ENCODE results near the gene GON4L.
"Not testable (repeated sequence)": the region's sequence is repeated elsewhere in the genome, so short reads cannot be mapped to it uniquely, and the experiment has no call there.

Gene GON4L

DNA sequence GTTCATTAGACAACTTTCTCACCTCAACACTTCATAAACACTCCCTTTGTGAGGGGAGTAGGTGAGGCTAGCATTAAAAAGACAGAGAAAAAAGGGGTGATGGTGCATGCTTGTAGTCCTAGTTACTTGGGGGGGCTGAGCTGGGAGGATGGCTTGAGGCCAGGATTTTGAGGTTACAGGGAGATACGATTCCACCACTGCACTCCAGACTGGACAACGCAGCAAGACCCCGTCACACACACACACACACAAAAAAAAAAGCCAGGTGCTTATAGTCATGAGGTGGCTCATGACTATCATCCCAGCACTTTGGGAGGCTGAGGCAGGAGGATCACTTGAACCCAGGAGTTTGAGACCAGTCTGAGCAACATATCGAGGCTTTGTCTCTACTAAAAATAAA is 29.6 kb downstream of the GON4L start:
- no peak for DNase-seq (ENCODE audit: low spot score)
- FAIRE-seq: no peak

DNA sequence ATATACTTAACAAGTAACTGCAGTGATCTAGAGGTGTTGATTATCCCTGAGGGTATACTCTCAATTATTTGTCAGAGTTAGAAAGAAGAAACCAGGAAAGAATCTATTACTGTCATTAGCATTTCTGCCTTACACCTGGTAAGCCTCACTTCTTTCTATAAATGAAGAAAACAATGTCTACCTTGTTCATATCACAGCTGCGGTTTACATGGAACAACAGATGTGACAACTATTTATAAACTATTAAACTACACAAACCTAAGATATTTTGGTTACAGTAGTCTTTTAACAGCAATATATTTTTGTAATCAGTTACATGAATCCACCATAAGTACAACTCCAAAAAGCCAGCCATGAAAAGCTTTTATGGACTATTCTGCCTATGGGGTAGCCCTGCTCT is 40.7 kb downstream of the GON4L start:
- FAIRE-seq (no peak), DNase-seq (ENCODE audit: low spot score) (no peak)

DNA sequence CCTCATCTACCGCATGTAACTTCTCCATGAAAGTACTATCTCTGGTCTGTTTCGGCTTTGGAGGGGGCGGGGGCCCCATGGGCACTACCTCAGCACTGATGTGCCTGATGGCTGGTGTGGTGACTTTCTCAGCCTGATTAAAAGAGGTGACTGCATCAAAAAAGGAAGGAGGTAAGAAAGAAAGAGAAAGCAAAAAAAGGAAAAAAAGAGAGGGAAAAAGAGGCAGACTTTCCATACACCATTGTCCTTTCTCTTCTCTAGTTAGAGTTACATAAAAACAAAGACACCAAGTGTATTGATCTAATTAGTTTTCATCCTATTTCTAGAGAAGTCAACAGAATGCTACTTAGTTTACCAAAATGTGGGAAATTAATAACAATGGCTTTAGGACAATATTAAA is 43.3 kb downstream of the GON4L start:
- FAIRE-seq (no peak), DNase-seq (ENCODE audit: low spot score) (no peak)

DNA sequence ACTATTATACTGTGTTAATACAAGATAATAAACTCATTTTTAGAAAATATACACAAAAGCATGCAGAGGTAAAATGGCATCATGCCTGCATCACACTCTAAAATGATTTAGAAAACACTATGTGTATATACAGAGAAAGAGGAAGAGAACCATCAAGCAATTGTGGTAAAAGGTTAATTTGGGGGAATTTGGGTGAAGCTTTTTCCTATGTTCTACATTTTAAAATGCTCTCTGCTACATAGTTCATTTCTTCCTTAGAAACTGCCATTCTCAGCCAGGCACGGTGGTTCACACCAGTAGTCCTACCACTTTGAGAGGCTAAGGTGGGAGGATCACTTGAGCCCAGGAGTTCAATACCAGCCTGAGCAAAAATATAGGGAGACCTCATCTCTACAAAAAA is 44.1 kb downstream of the GON4L start:
- DNase-seq (ENCODE audit: low spot score) (no peak), FAIRE-seq (no peak)

DNA sequence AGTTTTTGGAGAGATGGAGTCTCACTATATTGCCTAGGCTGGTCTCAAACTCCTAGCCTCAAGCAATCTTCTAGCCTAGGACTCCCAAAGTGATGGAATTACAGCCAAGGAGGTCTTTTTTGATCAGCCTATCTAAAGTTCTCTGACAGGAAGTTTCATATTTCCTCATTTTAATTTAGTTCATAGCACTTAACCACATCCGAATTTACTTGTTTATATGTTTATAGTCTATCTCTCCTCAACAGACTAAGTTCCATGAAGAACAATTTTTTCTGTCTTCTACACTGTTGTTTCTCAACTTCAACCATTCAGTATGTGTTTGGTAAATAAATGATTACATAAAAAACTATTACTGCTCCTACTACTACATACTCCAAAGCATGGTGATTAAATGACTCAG is 47.9 kb downstream of the GON4L start:
- DNase-seq (ENCODE audit: low spot score) (no peak), FAIRE-seq (no peak)

DNA sequence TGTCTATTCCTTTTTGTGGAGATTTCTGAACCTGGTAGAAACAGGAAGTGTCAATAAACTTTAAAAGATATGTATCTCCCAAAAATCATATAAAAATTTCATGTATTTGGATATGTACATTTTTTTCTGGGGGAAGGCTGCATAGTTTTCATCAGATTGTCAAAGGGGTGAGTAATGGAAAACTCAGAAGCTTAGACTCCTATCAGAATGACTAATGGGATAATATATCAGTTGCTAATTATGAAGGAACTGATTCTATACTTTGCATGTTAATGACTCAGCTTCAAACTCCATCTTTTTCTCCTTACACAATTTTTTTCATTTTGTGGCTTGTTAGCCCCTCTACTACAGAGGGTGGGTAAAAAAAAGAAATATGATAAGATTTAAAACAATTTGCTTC is 55.9 kb downstream of the GON4L start:
- DNase-seq (ENCODE audit: low spot score) (no peak), FAIRE-seq (no peak)

DNA sequence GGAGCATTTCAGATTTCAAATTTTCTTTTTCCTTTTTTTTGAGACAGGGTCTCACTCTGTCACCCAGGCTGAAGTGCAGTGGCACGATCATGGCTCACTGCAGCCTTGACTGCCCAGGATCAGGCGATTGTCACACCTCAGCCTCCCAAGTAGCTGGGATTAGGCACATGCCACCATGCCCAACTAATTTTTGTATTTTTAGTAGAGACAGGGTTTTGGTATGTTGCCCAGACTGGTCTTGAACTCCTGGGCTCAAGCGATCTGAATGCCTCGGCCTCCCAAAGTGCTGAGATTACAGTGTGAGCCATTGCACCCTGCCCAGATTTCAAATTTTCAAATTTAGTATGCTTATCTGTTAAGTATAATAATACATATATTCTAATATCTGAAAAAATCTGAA is 61.4 kb downstream of the GON4L start:
- not testable (repeated sequence) for DNase-seq (ENCODE audit: low spot score); FAIRE-seq

DNA sequence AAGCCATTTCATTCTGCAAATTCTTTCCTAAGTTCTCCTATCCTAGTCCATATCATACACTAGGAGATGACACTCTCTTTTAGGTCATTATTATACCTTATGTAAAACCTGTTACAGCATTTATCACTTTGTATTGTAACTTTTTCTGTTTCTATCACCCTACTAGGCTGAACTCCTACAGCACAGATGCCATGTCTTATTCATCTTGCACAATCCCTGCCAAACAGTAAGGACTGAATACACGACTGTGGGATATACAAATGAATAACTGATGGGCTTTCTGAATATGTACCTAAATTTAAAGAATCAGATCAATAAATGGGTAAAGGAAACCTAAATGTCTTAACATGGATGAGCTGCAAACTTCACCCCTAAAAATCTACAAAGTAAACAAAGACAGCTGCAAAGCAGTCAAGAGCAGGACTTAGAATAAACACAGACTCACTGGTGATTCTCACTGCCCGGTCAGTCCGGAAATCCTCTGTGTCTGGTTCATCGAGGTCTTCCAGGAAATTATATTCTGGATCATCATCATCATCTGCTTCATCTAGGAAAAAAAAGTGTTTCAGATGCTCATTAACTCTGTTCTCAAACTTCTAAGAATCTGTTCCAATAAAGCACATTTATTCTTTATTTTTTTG is 62.3 kb downstream of the GON4L start:
- no peak for FAIRE-seq

DNA sequence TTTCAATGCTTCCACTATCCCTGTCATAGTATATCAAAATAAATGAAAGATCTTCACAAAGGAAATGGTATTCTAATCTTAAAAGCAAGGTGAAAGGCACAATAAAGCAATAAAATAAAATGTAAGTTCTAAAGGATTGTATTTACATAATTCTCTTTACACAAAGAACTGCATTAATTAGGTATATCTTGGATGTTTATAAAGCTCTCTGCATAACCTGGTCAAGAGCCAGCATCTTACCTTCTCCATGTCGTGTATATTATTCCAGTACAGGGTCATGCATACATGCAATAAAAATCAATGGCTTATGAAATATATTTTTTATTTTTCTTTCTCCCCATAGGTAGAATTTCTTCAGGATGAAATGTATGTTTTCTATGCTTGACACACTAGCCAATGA is 63.8 kb downstream of the GON4L start:
- no peak for DNase-seq (ENCODE audit: low spot score)
- FAIRE-seq: no peak

More for the DNA sequence above, 62.3 kb downstream of the GON4L start:
- no peak for DNase-seq (ENCODE audit: low spot score)

DNA sequence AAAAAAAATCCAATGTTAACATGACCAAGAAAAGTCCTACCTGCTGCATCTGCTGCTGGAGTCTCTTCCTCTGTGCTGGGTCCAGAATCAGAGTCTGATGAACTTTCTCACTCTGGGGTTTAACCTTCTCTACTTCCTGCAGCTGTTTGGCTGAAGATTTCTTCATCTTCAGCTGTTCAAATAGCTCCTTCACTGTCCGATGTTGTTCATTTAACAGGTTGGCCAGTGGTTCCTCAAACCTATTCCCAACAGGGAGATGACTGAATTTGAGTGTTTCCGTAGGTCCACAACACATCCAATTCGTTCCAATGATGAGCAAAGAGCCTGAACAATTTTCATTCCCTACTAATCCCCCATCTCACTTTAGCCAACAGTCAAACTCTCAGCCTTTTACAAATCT is 79.4 kb downstream of the GON4L start:
- no peak for FAIRE-seq

DNA sequence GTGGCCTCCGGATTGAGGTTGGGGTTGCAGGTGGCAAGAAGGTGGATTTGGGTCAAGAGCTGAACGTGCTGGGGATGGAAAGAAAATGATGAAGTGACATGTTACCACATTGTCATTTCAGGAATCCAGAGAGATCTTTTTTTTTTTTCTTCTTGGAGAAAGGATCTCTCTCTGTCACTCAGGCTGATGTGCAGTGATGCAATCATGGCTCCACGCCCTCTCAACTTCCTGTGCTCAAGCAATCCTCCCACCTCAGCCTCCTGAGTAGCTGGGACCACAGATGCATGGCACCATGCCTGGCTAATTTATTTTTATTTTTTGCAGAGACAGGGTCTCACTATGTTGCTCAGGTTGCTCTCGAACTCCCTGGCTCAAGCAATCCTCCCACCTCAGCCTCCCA is 80.6 kb downstream of the GON4L start:
- no peak for DNase-seq (ENCODE audit: low spot score)
- FAIRE-seq: no peak

More for the DNA sequence above, 79.4 kb downstream of the GON4L start:
- no peak for DNase-seq (ENCODE audit: low spot score)

DNA sequence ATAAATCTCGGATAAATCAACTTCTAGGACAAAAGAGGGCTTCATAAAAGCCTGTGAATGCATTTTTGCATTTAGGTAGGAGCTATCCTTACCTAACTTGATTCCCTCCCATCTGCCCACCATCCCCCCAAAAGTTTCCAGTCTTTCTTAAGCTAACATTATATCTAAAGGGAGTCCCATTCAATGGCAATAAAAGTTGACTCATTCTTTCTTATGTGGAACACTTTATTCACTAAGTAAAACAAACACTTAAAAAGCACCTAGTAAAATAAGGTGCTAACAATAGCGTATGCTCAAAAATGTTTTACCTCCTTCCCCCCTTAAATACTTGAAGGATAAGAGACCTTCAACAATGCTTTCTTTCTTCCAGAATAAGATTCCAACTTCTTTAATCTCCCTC is 83.8 kb downstream of the GON4L start:
- no peak for FAIRE-seq
- no peak for DNase-seq (ENCODE audit: low spot score)

DNA sequence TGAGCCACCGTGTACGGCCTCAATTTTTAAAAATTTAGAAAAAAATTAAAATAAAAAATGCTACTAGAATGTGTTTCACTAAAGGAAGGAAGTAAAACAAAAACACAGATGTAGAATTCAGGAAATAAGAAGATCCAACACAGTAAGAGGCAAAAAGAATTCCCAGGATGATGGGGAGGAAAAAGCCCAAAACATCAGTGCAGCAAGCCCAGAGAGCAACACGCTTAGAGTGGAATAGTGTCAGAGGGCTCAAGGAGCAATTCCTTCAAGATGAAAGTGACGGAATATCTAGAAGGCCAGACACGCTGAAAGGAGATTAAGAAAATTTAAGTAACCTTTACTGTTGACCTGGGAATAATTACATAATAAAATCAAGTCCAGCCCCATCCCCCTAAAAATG is 87.8 kb downstream of the GON4L start:
- FAIRE-seq: no peak
- DNase-seq (ENCODE audit: low spot score): no peak

DNA sequence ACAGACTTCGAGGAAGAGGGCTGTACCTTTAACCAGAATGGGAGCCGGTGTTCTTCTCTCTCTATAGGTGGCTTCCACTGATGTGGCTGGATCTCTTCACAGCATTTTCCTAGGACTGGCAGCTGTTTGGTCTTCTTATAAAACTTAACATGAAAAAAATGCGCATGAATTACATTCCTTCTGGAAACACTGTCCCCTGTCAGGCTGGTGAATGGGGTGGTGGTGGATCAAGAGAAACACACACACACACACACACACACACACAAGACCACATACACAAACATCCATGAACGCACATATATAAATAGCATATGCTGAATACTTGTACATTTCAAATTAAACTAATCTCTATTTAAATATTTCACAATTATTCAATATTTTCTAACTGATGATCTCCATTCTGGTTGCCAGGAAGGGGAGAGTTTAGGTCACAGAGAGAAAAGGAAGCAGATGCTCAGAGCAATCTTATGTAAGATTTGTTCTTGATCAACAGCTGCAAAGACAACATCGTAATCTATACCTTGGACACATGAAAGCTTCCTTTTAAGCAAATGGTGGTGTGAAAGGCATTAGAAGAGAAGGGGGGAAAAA is 89.5 kb downstream of the GON4L start:
- not testable (repeated sequence) for FAIRE-seq

DNA sequence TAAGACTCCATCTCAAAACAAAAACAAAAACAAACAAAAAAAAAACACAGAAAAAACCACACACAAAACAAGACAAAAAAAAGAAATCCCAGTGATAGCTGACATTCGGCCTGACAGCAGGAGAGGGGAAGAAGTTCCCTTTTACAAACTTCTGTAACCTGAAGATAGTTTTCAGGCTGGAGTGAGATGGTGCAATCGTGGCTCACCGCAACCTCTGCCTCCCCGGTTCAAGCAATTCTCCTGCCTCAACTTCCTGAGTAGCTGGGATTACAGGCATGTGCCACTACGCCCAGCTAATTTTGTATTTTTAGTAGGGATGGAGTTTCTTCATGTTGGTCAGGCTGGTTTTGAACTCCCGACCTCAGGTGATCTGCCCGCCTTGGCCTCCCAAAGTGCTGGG is 93.0 kb downstream of the GON4L start:
- not testable (repeated sequence) for FAIRE-seq

More for the DNA sequence above, 89.5 kb downstream of the GON4L start:
- not testable (repeated sequence) for DNase-seq (ENCODE audit: low spot score)

DNA sequence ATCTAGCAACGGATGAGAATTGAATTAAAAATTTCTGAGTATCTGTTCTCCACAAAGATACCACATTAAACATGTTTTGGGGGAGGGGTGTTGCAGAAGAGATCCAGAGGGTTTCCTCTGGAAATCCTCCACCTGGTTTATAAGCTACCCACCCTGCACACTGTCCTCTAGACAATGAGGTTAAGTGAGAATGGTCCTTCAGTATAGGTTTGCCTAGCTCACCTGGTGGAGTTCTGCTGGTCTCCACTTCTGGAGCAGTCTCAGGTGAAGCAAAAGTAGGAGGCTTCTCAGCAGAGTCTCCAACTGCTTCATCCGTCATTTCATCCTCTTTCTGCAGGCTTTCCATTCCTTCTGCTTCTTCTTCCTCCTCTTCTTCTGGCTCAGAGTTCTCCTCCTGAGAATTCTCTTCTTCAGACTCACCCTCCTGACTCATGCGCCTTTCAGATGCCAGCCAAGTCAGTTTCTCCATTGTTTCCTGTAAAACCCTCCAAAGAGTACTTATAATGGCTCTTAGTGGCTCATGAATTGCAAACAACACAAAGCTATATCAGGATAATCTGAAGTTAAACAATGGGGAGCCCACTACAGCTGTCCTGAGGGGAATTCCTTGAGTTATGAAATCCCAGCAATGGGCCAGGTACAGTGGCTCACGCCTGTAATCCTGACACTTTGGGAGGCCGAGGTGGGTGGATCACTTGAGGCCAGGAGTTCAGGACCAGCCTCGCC is 93.8 kb downstream of the GON4L start:
- FAIRE-seq: not testable (repeated sequence)
- peak; percentile 17 for DNase-seq (ENCODE audit: low spot score)

More for the DNA sequence above, 93.0 kb downstream of the GON4L start:
- DNase-seq (ENCODE audit: low spot score): not testable (repeated sequence)

DNA sequence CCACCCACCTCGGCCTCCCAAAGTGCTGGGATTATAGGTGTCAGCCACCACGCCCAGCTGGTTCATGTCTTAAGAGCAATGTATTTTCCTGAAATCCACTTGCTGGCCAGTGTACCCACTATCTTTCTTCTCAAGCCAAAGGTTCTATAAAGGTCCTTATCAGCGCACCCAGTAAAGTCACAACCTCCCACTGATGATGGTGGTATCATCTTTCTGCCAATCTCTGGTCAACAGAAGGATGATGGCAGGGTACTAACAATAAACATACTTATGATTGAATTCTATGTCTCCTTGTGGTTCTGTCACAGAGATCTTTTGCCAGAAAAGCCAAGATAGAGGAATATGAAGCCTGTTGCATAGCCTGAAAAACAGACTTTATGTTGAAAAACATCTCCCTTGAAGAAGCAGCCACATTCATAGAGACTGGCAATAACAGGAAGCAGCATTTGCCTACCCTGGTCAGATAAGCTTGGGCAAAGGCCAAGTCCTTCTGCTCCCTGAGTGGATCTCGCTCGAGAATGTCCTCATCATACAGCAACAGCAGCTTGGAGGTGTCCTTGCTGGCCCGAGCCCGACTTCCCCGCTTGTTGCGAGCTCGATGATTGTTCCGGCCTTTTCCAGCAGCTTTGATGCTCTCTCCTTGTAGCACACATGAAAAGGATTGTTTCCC is 95.1 kb downstream of the GON4L start:
- DNase-seq (ENCODE audit: low spot score): no peak
- FAIRE-seq: no peak

DNA sequence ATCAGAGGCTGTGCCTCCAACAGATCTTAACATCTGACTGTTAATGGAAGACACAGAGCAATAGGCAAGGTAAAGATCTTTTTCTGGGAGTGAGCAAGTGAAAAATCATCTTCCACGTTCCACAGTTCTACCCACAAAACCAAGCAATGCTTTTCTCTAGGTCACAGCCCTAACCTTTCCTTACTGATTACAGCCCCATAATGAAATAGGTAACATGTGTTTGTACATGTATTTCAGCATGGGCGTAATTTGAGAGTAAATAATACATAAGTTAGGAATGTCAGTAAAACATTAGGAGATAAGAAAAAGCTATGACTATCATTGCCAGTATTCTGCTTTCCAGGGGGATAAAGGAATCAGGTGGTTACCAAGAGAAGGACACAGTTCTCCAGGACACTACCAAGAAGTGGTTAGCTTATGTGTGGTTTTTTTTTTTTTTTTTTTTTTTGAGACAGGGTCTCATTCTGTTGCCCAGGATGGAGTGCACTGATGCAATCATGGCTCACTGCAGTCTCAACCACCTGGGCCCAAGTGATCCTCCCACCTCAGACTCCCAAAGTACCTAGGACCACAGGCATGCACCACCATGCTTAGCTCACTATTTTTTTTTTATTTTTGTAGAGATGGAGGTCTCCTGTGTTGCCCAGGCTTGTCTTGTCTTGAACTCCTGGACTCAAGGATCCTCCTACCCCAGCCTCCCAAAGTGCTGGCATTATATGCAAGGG is 96.1 kb downstream of the GON4L start:
- DNase-seq (ENCODE audit: low spot score): no peak
- FAIRE-seq: no peak

DNA sequence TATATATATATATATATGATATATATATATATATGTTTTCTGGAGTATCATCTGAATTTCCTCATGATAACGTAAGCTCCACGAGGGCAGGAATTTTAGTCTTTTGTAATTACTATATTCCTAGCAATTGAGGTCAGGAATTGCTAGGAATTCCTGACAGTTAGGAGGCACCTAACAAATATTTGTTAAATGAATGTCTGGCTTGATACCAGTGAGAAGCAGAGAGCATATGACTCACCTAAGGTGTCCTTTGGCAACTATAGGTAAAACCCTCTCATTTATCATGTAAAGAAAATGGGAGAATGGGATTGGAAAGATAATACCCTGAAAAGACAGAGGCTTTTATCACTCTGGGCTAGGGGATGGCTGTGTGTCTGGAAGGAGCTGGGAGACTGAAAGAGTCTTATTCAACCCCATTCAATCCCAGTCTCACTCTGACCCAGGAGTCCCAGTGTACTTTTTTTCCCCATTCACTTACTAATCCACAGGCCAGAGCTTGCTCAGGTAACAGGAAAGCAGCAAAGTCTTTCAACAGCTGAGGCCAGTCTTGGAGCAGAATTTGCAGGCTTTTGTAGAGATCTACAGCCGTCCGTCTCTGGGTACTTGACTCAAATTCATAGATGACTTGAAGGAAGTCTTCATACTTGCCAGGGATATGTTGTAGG is 96.9 kb downstream of the GON4L start:
- no peak for FAIRE-seq

DNA sequence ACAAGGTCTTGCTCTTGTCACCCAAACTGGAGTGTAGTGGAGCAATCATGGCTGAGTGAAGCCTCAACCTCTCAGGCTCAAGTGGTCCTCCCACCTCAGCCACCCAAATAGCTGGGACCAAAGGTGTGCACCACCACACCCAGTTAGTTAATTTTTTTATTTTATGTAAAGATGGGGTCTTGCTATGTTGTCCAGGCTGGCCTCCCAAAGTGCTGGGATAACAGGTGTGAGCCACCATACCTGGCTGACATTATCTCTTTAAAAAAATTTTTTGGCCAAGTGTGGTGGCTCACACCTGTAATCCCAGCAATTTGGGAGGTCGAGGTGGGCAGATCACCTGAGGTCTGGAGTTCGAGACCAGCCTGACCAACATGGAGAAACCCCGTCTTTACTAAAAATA is 98.0 kb downstream of the GON4L start:
- not testable (repeated sequence) for DNase-seq (ENCODE audit: low spot score); FAIRE-seq

More for the DNA sequence above, 96.9 kb downstream of the GON4L start:
- DNase-seq (ENCODE audit: low spot score): no peak

DNA sequence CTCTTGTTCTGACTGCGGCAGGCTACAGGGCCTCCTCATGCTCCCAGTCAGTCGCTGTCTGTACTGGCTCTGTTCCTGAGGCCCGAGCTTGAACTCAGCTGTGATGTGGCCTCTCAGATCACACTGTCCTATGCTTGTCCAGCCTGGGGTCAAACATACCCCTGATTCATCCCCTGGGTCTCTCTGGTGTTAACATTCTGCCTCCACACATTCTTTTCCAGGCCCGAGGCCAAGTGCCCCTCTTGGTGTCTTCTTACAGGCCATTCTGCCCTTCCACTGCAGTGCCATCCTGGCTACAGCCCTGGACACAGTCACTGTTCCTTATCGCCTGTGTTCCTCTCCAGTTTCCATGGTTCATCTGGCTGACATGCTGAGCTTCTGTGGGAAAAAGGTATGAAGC is 108.9 kb downstream of the GON4L start:
- not testable (repeated sequence) for FAIRE-seq; DNase-seq (ENCODE audit: low spot score)
